ENCODE data around the gene OXCT1.

DNA sequence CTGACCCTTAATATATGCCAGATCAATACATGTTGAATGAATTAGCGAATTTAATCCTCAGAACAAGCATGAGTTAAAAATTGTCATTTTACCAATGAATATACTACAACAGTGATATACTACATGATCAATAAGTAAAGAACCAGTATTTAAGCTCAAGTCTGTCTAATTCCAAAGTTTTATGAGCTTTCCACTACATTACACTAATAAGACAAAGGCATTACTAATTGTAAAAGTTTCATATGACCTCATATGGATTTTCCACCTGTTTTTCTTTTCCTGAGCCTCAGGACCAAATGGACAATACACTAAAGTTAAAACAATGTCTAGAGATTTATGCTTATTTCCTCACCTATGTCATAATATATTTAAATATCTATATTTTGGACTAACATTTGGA lies 80.8 kb downstream of the OXCT1 start:
- TF ChIP-seq, protein P1, sequence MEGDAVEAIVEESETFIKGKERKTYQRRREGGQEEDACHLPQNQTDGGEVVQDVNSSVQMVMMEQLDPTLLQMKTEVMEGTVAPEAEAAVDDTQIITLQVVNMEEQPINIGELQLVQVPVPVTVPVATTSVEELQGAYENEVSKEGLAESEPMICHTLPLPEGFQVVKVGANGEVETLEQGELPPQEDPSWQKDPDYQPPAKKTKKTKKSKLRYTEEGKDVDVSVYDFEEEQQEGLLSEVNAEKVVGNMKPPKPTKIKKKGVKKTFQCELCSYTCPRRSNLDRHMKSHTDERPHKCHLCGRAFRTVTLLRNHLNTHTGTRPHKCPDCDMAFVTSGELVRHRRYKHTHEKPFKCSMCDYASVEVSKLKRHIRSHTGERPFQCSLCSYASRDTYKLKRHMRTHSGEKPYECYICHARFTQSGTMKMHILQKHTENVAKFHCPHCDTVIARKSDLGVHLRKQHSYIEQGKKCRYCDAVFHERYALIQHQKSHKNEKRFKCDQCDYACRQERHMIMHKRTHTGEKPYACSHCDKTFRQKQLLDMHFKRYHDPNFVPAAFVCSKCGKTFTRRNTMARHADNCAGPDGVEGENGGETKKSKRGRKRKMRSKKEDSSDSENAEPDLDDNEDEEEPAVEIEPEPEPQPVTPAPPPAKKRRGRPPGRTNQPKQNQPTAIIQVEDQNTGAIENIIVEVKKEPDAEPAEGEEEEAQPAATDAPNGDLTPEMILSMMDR (IDR thresholded peaks at IDR 0.05) = no peak
- no peak for TF ChIP-seq POLR2A (IDR thresholded peaks at IDR 0.05)

Data from thyroid gland (tissue), 4 donors.